Activated naive CD4-positive, alpha-beta T cell treated with anti-CD3 and anti-CD28 coated beads, Interleukin-2, amount 50 U/mL, for 72 hours (primary cell): ENCODE data around the gene C16orf96. TPM values are rescaled to one million over a fixed set of nuclear protein-coding genes. Genes with fewer than 3 reads are reported as not detected.
"Not testable (repeated sequence)": the region's sequence is repeated elsewhere in the genome, so short reads cannot be mapped to it uniquely, and the experiment has no call there.

ENCODE experiments used
- ATAC-seq, 2 donors: fragments of 150-1000 bp; cut with Tn5 transposase; 2 replicates each; pipeline ENCODE4 v1.10.0; 2021; ENCODE audit warnings: mild to moderate bottlenecking in 2 of 2, moderate library complexity in 2 of 2
- DNase-seq, 2 donors: peaks; one replicate each; pipeline ENCODE4 v3.0.0; 2021 to 2022; ENCODE audit warnings: low spot score in 2 of 2
- H3K27ac Mint-ChIP-seq, 2 donors: one replicate each; pipeline ENCODE4 v1.8.0; 2022; ENCODE audit warnings: mild to moderate bottlenecking in 2 of 2, mixed read lengths in 2 of 2
- H3K36me3 Mint-ChIP-seq, 2 donors: one replicate each; pipeline ENCODE4 v1.8.0; 2022; ENCODE audit warnings: mixed read lengths in 2 of 2
- H3K9me3 Mint-ChIP-seq, 2 donors: one replicate each; pipeline ENCODE4 v1.8.0; 2022; ENCODE audit warnings: mixed read lengths in 2 of 2
- total RNA-seq, 2 donors: library from RNA; stranded (reverse); gene quantifications; one replicate each; pipeline ENCODE4 v1.2.3, GENCODE V29; 2022

Gene C16orf96
- total RNA-seq, 2 donors from 2014 or later: 0.05 to 0.19 TPM

DNA sequence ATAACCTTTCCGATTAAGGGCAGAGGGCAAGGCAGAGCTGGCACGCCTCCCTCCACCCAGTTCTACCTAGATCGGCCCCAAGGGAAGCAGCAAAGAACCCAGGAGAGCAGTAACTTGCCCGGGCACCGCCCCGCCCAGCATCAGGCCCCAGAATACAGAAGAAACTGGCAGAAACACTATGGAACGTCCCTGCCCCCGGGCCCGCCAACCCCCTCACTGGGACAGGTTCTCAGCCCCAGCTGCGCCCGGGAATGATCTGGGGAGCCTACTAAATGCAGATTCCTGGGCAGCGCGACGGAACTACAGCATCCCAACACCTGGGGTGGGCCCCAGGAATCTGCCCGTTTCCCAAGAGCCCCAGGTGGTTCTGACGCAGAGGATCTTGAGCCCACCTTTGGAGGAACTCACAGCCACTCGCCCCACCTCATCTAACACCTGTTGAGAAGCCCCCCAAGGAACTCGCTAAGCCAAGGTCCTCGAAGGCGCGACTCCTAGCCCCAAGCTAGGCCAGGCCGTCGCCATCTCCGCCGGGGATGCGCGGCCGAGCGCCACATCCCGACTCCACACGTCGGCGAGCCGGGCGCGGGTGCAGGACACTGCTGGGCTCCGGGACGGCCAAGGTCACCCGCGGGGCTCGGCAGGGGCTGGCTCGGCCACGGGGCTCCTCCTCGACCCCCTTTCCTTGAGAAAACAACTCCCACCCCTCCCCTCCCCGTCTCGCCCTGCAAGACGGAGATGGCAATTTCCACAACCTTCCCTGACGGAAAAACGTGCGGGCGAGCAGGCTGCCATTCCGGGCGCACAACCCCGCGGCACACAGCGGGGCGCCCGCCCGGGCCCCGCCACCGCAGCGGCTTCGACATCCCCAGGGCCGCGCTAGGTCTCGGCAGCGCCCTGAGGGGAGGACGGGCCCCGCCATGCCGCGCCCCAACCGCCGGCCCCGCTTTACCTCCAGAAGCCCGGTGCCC is 18.5 kb upstream of the C16orf96 start:
- ATAC-seq (peak; percentile 30 to 39), DNase-seq (peak in 1 of 2 donors; percentile 60)
- peak overlapping the region; percentile 46 to 89 for H3K27ac Mint-ChIP-seq
- peaks cover 13 to 25% of the 10 kb centered on the region in 2 donors for H3K36me3 Mint-ChIP-seq
- H3K9me3 Mint-ChIP-seq: peaks cover 0 to 6% of the 10 kb centered on the region in 2 donors

DNA sequence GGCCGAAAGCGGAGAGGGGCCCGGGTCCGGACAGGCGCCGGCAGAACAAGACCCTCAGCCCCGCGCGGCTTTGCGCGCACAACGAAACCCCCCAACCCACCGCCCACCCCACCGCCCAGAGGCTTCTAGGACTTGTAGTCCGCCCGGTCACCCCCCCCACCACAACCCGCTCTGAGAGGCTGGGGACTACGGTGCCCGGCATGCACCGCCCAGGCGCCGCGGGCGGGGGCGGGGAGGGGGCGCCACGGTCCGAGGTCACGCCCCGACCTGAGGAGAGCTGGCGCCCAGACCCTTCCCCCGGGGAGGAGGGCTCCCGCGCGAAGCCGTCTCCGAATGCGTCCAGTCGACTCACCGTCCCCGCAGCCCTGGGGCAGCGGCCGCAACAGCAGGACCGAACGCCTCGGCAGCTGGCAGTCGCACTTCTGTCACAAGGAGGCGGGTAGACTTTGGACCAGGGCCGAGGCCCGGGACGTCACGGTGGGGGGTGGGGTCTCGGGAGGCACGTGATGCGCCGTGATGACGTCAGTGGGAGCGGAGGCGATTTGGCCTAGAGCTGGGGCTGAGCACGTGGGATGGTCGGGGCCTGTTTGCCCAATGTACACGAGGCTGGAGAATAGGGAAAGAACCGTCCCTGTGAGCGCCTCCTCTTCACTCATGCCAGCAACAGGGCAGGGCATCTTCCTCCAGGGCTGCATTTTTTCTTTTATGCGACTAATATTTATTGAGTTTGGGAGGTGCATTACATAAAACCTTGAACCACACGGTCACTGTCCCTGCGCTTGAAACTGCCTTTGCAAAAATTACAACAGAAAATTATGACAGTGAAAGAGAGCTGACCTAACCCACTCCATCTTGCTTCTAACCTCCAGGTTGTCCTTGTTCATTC is 17.5 kb upstream of the C16orf96 start, which contains the start of gene CDIP1:
Gene CDIP1, minus strand, starts transcription at position 424 of the 886 bp plus-strand sequence. CDS start 24,643 bp downstream, outside the sequence.
- peak; percentile 90 to 94 for DNase-seq
- Mint-ChIP-seq H3K9me3 (peaks cover 0 to 6% of the 10 kb centered on the region in 2 donors), H3K27ac (peak within 1 kb of the TSS; percentile 75 to 89), H3K36me3 (peaks cover 13 to 22% of the 10 kb centered on the region in 2 donors)
- peak; percentile 87 to 88 for ATAC-seq

DNA sequence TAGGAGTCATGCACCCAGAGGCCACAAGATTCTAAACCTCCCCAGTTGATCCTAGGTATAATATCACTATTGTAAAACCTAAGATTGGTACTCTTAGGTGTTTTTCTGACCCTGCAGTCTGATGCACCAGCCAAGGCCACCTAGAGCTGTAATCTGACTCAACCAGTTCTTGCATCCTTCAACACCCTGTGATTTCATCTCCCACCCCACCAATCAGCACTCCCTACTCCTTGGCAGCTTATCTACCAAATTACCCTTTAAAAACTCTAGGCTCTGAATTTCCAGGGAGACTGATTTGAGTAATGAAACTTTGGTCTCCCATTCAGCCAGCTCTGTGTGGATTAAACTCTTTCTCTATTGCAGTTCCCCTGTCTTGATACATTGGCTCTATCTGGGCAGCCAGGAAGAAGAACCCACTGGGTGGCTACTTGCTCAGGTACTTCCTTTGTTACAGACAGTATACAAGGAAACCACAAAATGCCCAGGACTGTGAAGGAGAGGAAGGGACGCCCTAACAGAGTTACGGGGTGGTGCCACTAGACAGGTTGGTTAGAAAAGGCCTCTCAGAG is 16.3 kb upstream of the C16orf96 start:
- ATAC-seq: no peak
- no peak for DNase-seq
- no peak overlapping the region for H3K27ac Mint-ChIP-seq
- peaks cover 0 to 6% of the 10 kb centered on the region in 2 donors for H3K9me3 Mint-ChIP-seq
- peaks cover 13 to 14% of the 10 kb centered on the region in 2 donors for H3K36me3 Mint-ChIP-seq

DNA sequence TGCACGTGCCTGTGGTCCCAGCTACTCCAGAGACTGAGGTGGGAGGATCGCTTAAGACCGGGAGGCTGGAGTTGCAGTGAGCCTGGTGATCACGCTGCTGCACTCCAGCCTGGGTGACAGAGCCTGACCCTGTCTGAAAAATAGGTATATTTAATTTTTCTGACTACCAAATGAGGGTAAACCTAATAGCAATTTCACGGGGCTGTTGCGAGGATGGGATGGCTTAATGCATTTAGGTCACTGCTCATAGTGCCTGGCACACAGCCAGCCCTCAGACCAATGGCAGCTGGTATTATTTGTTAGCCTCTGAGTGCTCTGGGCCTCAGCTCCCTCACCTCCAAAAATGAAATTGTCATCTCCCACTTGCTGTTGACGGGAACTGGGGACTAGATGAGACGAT is 11.7 kb upstream of the C16orf96 start:
- ATAC-seq: no peak
- H3K9me3 Mint-ChIP-seq: peaks cover 0 to 6% of the 10 kb centered on the region in 2 donors
- DNase-seq: no peak
- no peak overlapping the region for H3K27ac Mint-ChIP-seq
- peaks cover 6 to 9% of the 10 kb centered on the region in 2 donors for H3K36me3 Mint-ChIP-seq

DNA sequence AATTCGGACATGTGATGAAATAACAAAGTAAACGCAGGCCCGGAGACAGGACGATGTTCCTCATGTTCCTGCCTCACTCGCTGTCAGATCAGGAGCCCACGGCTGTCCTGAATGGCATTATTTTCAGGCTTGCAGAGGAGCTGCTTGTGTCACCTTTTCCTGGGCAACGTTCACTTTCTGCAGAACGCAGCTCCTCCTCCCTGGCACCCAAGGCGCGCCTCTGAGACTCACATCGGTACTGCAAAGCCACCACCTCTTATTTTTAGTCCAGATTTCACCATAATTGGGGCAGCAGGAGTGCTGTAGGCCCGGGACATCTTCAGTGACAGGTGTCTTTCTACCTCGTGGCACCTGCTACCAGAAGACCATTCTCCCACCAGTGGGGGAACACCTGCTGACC is 8.0 kb upstream of the C16orf96 start:
- DNase-seq (no peak), ATAC-seq (peak in 1 of 2 donors; percentile 12)
- no peaks in the 10 kb centered on the region for H3K36me3 Mint-ChIP-seq
- H3K27ac Mint-ChIP-seq: no peak overlapping the region
- H3K9me3 Mint-ChIP-seq: no peaks in the 10 kb centered on the region

DNA sequence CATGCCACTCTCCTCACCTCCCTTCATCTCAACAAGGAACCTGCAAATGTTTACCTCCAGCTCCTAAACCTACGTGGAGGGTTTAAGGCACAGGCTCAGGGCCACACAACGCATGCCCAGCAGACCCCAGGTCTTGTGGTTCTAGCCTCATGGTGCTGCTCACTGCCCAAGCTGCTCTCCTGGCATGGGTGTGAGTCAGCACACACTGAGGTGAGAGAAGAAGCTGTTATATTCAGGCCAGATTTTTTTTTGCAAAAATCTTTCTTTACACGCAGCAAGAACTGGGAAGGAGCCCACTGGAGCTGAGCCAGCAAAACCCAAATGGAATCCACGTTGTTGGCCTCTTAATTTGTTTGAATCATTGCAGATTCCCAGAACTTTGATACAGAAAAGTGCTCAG is 5.5 kb upstream of the C16orf96 start:
- ATAC-seq: no peak
- no peak for DNase-seq
- H3K9me3 Mint-ChIP-seq: no peaks in the 10 kb centered on the region
- no peaks in the 10 kb centered on the region for H3K36me3 Mint-ChIP-seq
- H3K27ac Mint-ChIP-seq: no peak overlapping the region

DNA sequence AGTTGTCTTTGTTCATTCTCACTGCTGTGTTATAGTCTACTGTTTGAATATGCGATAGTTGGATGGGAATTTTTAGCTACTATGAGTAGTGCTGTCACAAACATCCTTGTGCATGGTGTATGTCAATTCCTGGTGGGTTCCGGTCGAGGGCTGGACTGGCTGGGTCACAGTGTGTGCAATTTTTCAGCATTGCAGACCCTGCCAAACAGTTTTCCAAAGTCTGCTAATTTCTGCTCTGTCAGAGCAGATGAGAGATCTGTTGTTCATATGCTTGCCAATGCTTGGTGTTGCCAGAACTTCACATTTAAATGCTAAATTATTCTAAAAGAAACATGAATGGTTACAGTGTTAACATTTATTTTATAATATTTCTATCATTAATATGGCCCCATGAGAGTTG is 3.6 kb upstream of the C16orf96 start:
- no peak overlapping the region for H3K27ac Mint-ChIP-seq
- ATAC-seq (no peak), DNase-seq (no peak)
- no peaks in the 10 kb centered on the region for H3K36me3 Mint-ChIP-seq
- H3K9me3 Mint-ChIP-seq: no peaks in the 10 kb centered on the region

DNA sequence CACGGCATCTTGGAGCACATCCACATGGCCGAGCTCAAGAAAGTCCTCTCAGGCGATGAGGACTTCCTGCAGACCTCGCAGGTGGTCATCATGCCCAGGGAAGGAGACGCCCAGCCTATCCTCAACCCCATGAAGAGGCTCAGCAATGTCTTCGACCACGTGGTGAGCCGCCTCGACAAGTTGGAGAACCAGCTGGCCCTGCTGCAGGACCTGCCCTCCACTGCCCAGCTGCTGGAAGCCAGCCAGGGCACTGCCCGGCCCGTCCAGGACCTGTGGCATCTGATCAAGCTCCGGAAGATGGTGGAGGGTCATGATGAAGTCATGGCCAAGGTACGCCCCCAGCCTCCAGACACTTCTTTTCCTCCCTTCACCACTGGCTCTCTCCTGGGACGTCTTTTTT is 440 bp downstream of the C16orf96 start:
- no peak for ATAC-seq
- Mint-ChIP-seq H3K36me3 (no peaks in the 10 kb centered on the region), H3K27ac (no peak overlapping the region), H3K9me3 (no peaks in the 10 kb centered on the region)
- DNase-seq: no peak

DNA sequence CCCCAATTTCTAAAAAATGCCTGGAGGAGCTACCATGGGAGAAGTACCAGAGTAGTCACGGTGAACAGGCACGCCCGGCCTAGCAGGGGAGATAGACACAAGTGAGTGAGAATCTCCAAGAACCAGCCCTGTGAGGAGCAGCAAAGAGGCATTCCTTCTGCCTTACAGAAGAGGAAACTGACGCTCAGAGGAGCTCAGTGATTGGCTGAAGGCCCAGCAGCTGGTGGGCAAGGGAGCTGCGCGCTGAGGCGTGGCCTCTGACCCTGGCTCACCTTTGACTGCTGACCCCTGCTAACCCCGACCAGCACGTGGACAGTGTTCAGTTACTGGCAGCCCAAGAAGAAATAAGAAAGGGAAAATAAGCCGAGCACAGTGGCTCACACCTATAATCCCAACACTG is 1.8 kb downstream of the C16orf96 start:
- DNase-seq: no peak
- no peak for ATAC-seq
- H3K27ac Mint-ChIP-seq: no peak overlapping the region
- H3K36me3 Mint-ChIP-seq: no peaks in the 10 kb centered on the region
- H3K9me3 Mint-ChIP-seq: no peaks in the 10 kb centered on the region

DNA sequence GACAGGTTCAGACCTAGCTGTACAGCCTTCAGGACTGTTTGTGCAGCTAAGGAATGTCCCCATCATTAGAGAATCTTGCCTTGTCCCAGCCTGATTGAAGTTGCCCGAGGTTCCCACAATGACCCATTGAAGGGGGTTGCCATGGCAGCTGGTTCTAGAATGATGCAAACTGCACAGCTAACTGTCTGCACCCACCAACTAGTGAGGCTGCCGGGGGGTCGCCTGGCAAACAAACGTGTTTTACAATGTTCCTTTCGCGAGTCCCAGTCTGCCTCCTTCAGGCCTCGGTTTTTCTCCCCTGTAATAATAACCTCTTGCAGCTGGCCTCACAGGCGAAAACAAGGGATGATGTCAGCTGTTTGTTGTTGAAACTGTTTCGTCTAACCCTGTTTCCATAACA is 5.5 kb downstream of the C16orf96 start:
- H3K36me3 Mint-ChIP-seq: no peaks in the 10 kb centered on the region
- H3K9me3 Mint-ChIP-seq: no peaks in the 10 kb centered on the region
- ATAC-seq: no peak
- no peak for DNase-seq
- H3K27ac Mint-ChIP-seq: no peak overlapping the region

DNA sequence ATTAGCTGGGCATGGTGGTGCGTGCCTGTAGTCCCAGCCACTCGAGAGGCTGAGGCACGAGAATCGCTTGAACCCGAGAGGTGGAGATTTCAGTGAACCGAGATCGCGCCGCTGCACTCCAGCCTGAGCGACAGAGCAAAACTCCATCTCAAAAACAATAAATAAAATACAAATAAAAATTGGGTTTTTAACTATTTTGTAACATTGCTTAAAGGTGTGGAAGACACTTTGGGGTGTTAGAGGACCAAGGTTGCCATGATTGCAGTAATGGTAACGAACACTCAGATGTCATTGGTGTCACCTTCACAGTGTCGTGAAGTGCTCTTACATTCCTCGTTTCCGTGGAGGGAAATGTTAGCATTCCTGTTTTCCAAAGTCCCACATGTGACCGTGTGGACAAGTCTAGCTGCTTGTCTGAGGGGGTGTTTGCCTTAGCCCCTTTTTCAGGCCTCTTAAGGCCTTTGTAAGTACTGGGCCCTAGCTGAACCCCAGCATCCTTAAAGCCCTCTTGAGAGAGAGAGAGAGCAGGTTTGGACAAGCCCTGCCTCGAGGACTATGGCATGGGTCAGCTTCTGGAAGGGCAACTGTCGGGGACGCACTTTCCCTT is 8.6 kb downstream of the C16orf96 start:
- ATAC-seq (no peak), DNase-seq (no peak)
- no peaks in the 10 kb centered on the region for H3K36me3 Mint-ChIP-seq
- no peak overlapping the region for H3K27ac Mint-ChIP-seq
- H3K9me3 Mint-ChIP-seq: no peaks in the 10 kb centered on the region

DNA sequence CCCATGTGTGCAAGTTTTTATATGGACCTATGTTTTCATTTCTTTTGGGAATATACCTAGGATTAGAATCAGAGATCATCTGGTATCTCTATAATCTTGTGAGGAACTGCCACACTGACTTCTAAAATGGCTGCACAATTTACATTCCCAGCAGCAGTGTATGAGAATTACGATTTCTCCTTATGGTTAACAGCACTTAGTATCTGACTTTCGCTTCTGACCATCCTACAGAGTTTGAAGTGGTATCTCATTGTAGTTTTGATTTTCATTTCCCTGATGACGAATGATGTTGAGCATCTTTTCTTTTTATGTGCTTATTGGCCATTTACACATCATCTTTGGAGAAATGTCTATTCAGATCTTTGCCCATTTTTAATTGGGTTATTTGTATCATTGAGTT is 10.0 kb downstream of the C16orf96 start:
- ATAC-seq (no peak), DNase-seq (no peak)
- H3K36me3 Mint-ChIP-seq: no peaks in the 10 kb centered on the region
- H3K9me3 Mint-ChIP-seq: no peaks in the 10 kb centered on the region
- H3K27ac Mint-ChIP-seq: no peak overlapping the region

DNA sequence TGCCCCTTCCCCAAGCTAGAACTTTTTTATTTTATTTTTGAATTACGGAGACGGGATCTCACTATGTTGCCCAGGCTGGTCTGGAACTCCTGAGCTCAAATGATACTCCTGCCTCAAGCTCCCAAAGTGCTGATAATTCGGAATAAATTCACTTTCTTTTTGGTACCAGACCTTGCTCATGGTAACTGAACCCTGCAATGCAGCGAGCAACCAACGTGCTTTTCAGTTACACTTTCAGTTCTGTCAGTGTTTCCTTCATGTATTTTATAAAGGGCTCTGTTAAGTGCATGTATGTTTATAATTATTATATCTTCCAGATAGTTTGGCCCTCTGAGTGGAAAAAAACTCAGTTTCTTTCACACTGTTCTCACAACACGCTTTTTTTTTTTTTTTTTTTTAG is 13.9 kb downstream of the C16orf96 start:
- no peaks in the 10 kb centered on the region for H3K9me3 Mint-ChIP-seq
- no peak overlapping the region for H3K27ac Mint-ChIP-seq
- no peak for ATAC-seq
- no peak for DNase-seq
- no peaks in the 10 kb centered on the region for H3K36me3 Mint-ChIP-seq

DNA sequence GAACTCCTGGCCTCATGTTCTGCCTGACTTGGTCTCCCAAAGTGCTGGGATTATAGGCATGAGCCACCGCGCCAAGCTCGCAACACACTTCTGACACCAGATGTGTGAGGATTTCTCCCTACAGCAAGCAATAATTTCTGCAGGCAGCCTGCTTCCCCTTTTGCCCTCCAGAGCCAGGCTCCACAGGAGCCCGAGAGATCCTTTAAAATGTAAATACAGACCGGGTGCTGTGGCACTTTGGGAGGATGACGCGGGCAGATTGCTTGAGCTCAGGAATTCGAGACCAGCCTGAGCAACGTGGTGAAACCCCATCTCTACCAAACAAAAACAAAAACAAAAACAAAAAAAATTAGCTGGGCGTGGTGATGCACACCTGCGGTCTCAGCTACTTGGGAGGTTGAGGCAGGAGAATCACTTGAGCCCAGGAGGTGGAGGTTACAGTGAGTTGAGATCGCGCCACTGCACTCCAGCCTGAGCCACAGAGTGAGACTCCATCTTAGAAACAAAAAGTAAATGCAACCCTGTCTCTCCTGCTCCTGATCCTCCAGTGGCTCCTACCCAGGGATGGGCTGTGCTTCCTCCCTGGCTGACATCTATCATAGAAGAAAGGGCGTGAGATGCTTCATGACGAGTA is 14.7 kb downstream of the C16orf96 start:
- Mint-ChIP-seq H3K9me3 (no peaks in the 10 kb centered on the region), H3K36me3 (no peaks in the 10 kb centered on the region), H3K27ac (no peak overlapping the region)
- ATAC-seq (no peak), DNase-seq (no peak)

DNA sequence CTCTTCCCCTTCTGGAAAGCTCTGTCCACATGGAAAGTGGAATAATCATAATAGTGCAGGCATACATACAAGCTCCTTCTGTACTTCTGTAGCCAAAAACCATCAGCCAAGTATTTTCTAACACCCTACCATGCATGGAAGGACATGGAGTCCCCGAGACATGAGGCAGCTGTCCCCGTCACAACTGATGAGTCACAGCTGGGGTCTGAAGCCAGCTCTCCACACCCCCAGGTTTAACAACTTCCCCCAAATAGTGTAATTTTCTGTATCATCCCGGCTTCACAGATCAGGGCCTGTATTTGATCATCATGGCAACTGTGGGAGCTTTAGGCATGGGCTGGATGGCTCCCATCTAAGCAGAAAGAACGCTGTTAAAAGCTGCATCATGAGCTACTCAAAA is 16.6 kb downstream of the C16orf96 start:
- Mint-ChIP-seq H3K9me3 (no peaks in the 10 kb centered on the region), H3K36me3 (no peaks in the 10 kb centered on the region), H3K27ac (no peak overlapping the region)
- ATAC-seq: no peak
- DNase-seq: no peak

DNA sequence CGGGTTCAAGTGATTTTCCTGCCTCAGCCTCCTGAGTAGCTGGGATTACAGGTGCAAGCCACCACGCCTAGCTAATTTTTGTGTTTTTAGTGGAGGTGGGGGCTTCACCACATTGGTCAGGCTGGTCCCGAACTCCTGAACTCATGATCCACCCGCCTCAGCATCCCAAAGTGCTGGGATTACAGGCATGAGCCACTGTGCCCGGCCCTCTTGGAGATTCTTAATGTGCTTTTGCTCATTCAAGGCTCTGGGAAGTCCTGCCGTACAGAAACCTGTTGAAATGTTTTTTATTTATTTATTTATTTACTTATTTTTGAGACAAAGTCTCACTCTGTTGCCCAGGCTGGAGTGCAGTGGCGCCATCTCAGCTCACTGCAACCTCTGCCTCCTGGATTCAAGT is 17.8 kb downstream of the C16orf96 start:
- not testable (repeated sequence) for H3K9me3 Mint-ChIP-seq, ATAC-seq, DNase-seq, H3K36me3 Mint-ChIP-seq, H3K27ac Mint-ChIP-seq
